Smooth muscle cell (in vitro differentiated cells): ENCODE data around the gene SDCCAG8. TPM values are rescaled to one million over a fixed set of nuclear protein-coding genes. Genes with fewer than 3 reads are reported as not detected.

Experiments
- DNase-seq: peaks from one replicate; lab custom pipeline; 2025; ENCODE audit not compliant: unreplicated experiment; lab: John Stamatoyannopoulos, UW
- H2AFZ ChIP-seq: fragments of 200-600 bp; sonication (generic); 2 replicates; pipeline ENCODE4 v1.6.0; 2016; ENCODE audit warnings: antibody characterized with exemption, low read depth, mild to moderate bottlenecking
- H3F3A ChIP-seq: fragments of 200-600 bp; sonication (generic); 2 replicates; pipeline ENCODE4 v1.6.0; 2017; ENCODE audit warnings: antibody characterized with exemption, low read depth
- H3K27ac ChIP-seq: fragments of 200-600 bp; sonication (generic); 2 replicates; pipeline ENCODE4 v1.5.1; 2016; ENCODE audit warnings: low read depth, mild to moderate bottlenecking
- H3K27me3 ChIP-seq: fragments of 200-600 bp; sonication (generic); 2 replicates; pipeline ENCODE4 v1.6.1; 2016; ENCODE audit warnings: low read depth, mild to moderate bottlenecking
- H3K36me3 ChIP-seq: fragments of 200-600 bp; sonication (generic); 2 replicates; pipeline ENCODE4 v1.5.1; 2016; ENCODE audit warnings: low read depth
- H3K4me1 ChIP-seq: fragments of 200-600 bp; sonication (generic); 2 replicates; pipeline ENCODE4 v1.5.1; 2016; ENCODE audit warnings: low read depth
- H3K4me2 ChIP-seq: fragments of 200-600 bp; sonication (generic); 2 replicates; pipeline ENCODE4 v1.6.0; 2016; ENCODE audit warnings: mild to moderate bottlenecking
- H3K4me3 ChIP-seq: fragments of 200-600 bp; sonication (generic); 2 replicates; pipeline ENCODE4 v1.5.1; 2016; ENCODE audit warnings: mild to moderate bottlenecking
- H3K79me2 ChIP-seq: fragments of 200-600 bp; sonication (generic); 2 replicates; pipeline ENCODE4 v1.6.0; 2016; ENCODE audit warnings: low read depth, mild to moderate bottlenecking
- H3K9ac ChIP-seq: fragments of 200-600 bp; sonication (generic); 2 replicates; pipeline ENCODE4 v1.6.0; 2016; ENCODE audit warnings: low read depth
- H3K9me3 ChIP-seq: fragments of 200-600 bp; sonication (generic); replicated peaks from 2 replicates; pipeline ENCODE4 v1.5.1; 2016; ENCODE audit warnings: low read depth
- H4K20me1 ChIP-seq: fragments of 200-600 bp; sonication (generic); 2 replicates; pipeline ENCODE4 v1.6.0; 2016; ENCODE audit warnings: low read depth
- CTCF ChIP-seq: fragments of 200-600 bp; sonication (generic); IDR thresholded peaks from 2 replicates; pipeline ENCODE4 v1.5.1; 2017; ENCODE audit warnings: borderline replicate concordance, mild to moderate bottlenecking, antibody characterized with exemption; ENCODE audit not compliant: insufficient read depth, poor library complexity, severe bottlenecking
- WGBS: methylation state at CpG from one replicate; pipeline ENCODE4 v1.1.7; 2016; ENCODE audit warnings: low lambda C conversion rate; 5-methylcytosine and 5-hydroxymethylcytosine counted together
- polyA plus RNA-seq: library from polyadenylated mRNA; unstranded; fragments of >200 nt; fragmentation: Nextera tagmentation; extraction: Ambion mirVana; gene quantifications from 2 replicates; pipeline ENCODE4 v1.2.1, GENCODE V29; 2016
- total RNA-seq: library from RNA; depleted of rRNA; stranded (reverse); fragments of >200 nt; gene quantifications from 2 replicates; pipeline ENCODE4 v1.2.3, GENCODE V29; 2014

The SDCCAG8 gene
- total and polyA plus RNA-seq, 2 experiments from 2014 or later, result 30.9 to 33.4 TPM

- Histone ChIP-seq H3K4me2 (no peak overlapping the region), H4K20me1 (no peaks in the 10 kb centered on the region), H3K4me3 (no peak overlapping the region), H3K27ac (no peak overlapping the region), H3K79me2 (no peaks in the 10 kb centered on the region), H3K9ac (no peak overlapping the region), H3K4me1 (no peaks in the 10 kb centered on the region), H3F3A (no peaks in the 10 kb centered on the region), H3K27me3 (no peaks in the 10 kb centered on the region), H2AFZ (no peak overlapping the region), H3K36me3 (no peaks in the 10 kb centered on the region), H3K9me3 (no peaks in the 10 kb centered on the region)
- TF ChIP-seq CTCF, result no peak
- WGBS, result 84% methylated on average over 4 of the region's 4 CpGs
- DNase-seq, result no peak
These were observed 192.0 kb downstream of the SDCCAG8 start for GRCh38 chr1:243447844-243448243.

GRCh38 chr1:243449373-243449772, 193.5 kb downstream of the SDCCAG8 start:
- 97% methylated on average over 6 of the region's 6 CpGs for WGBS
- no peaks in the 10 kb centered on the region for H3K4me1 ChIP-seq
- no peaks in the 10 kb centered on the region for H3K27me3 ChIP-seq
- H3K4me2 ChIP-seq, result no peak overlapping the region
- no peak overlapping the region for H2AFZ ChIP-seq
- TF ChIP-seq CTCF, result no peak
- no peak overlapping the region for H3K27ac ChIP-seq
- no peaks in the 10 kb centered on the region for H3K79me2 ChIP-seq
- no peaks in the 10 kb centered on the region for H4K20me1 ChIP-seq
- no peak for DNase-seq
- no peak overlapping the region for H3K9ac ChIP-seq
- H3F3A ChIP-seq, result no peaks in the 10 kb centered on the region
- no peaks in the 10 kb centered on the region for H3K36me3 ChIP-seq
- no peaks in the 10 kb centered on the region for H3K9me3 ChIP-seq
- H3K4me3 ChIP-seq, result no peak overlapping the region

- 94% methylated on average over 2 of the region's 2 CpGs for whole genome bisulfite sequencing
- no peaks in the 10 kb centered on the region for H3K4me1 ChIP-seq
- no peak for TF ChIP-seq CTCF
- H3F3A ChIP-seq, result no peaks in the 10 kb centered on the region
- no peak overlapping the region for H3K4me2 ChIP-seq
- H3K27ac ChIP-seq, result no peak overlapping the region
- H4K20me1 ChIP-seq, result no peaks in the 10 kb centered on the region
- no peaks in the 10 kb centered on the region for H3K79me2 ChIP-seq
- H2AFZ ChIP-seq, result no peak overlapping the region
- no peak for DNase-seq
- peaks cover 3% of the 10 kb centered on the region for H3K36me3 ChIP-seq
- H3K4me3 ChIP-seq, result no peak overlapping the region
- no peaks in the 10 kb centered on the region for H3K27me3 ChIP-seq
- H3K9me3 ChIP-seq, result no peaks in the 10 kb centered on the region
- no peak overlapping the region for H3K9ac ChIP-seq
These were observed 196.3 kb downstream of the SDCCAG8 start for GRCh38 chr1:243452092-243452491.

- Histone ChIP-seq H4K20me1 (no peaks in the 10 kb centered on the region), H3K36me3 (peaks cover 3% of the 10 kb centered on the region), H3K27ac (no peak overlapping the region), H3K9me3 (no peaks in the 10 kb centered on the region), H3K79me2 (no peaks in the 10 kb centered on the region), H3K4me3 (no peak overlapping the region), H3K4me1 (no peaks in the 10 kb centered on the region), H3K4me2 (no peak overlapping the region), H3F3A (no peaks in the 10 kb centered on the region), H3K27me3 (no peaks in the 10 kb centered on the region), H3K9ac (no peak overlapping the region), H2AFZ (no peak overlapping the region)
- 77% methylated on average over 17 of the region's 17 CpGs for WGBS
- no peak for DNase-seq
- no peak for TF ChIP-seq CTCF
These were observed 198.6 kb downstream of the SDCCAG8 start for GRCh38 chr1:243454328-243454997.
